GM12873 (cell line): ENCODE data around the gene YES1.

Experiments used
- TF ChIP-seq, protein P1 (sequence below): IDR thresholded peaks from 2 replicates; pipeline ENCODE4 v1.5.1; 2012; ENCODE audit warnings: low read depth, mild to moderate bottlenecking, moderate library complexity, low read length, control low read depth; ENCODE audit not compliant: insufficient read depth; ENCODE audit errors: missing control alignments

The YES1 gene

DNA sequence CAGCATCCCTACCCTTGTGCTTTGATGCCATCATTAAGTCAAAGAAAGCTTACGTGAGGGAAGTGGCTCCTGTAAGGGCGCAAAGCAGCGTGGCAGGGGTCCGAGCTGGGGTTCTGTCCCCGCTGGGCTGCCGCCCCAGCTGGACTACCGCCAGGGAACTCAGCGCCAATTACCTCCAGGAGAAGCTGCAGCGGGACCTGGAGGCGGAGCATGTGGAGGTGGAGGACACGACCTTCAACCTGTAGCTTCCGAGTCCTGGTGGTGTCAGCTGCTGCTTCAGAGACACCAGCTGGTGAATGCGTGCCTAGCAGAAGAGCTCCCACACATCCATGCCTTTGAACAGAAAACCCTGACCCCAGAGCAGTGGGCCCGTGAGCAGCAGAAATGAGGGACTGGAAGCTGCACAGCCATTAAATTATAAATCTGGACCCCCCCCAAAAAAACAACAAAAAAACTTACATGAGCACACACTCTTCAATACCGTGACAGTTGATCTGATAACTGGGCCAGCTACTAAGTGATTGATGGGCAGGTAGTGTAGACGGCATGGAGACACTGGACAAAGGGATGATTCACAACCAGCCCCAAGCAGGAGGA, 20.1 kb upstream of the YES1 start:
- TF ChIP-seq, protein P1, sequence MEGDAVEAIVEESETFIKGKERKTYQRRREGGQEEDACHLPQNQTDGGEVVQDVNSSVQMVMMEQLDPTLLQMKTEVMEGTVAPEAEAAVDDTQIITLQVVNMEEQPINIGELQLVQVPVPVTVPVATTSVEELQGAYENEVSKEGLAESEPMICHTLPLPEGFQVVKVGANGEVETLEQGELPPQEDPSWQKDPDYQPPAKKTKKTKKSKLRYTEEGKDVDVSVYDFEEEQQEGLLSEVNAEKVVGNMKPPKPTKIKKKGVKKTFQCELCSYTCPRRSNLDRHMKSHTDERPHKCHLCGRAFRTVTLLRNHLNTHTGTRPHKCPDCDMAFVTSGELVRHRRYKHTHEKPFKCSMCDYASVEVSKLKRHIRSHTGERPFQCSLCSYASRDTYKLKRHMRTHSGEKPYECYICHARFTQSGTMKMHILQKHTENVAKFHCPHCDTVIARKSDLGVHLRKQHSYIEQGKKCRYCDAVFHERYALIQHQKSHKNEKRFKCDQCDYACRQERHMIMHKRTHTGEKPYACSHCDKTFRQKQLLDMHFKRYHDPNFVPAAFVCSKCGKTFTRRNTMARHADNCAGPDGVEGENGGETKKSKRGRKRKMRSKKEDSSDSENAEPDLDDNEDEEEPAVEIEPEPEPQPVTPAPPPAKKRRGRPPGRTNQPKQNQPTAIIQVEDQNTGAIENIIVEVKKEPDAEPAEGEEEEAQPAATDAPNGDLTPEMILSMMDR, result no peak

DNA sequence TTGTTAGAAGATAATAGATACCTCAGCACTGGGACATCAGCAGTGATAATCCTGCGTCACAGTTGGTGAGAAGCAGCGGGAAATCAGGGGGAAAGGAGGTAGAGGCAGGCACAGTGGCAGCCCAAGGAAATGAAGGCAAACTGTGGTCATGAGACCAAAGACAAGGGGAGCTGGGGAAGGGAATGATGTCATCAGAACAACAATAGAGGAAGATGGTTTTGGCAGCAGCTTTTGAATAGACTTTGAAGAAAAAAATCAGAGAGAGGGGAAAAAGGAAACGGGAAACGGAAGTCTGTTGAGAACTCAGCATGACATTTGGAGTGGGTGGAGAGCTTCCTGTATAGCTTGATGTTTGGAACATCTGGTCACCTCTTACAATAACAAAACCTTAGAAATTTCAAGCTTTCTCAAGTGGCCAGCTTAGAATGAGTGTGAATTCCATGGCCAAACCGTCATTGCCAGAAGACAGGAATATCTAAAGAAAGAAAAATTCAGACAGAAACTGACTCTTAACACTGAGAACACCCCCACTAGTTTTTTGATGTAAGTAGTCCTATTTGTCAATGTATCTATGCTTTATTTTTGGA, 18.4 kb upstream of the YES1 start:
- TF ChIP-seq, protein P1, result no peak

DNA sequence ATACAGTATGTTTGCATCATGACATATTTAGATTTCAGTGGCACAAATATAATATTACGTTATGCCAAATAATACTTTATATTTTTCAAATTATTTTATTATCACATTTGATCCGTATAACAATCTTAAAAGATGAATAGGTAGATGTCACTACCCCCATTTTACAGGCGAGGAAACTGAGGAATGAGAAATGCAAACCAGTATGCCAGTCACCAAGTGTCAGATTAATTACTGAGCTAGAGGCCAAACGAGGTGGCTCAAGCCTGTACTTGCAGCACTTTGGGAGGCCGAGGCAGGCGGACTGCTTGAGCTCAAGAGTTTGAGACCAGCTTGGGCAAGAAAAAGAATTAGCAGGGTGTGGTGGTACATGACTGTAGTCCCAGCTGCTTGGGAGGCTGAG, 17.4 kb upstream of the YES1 start:
- TF ChIP-seq, protein P1, result no peak

DNA sequence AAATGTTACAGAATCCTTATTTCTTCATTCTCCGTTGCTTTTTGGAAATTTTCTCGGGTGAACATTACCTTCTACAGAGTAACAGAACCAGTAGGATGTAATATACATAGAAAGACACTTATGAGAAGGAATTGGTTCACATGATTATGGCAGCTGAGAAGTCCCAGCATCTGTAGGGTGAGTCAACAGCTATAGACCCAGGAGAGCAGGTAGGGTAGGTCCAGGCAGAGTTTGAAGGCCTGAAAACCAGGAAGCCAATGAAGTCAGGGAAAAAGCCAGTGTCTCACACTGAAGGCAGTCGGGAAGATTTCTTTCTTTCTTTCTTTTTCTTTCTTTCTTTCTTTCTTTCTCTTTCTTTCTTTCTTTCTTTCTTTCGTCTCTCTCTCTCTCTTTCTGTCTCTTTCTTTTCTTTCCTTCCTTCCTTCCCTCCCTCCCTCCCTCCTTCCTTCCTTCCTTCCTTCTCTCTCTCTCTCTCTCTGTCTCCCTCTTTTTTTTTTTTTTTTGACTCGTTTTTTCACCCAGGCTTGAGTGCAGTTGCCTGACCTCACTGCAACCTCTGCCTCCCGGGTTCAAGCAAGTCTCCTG, 15.1 kb upstream of the YES1 start:
- TF ChIP-seq, protein P1, result no peak

DNA sequence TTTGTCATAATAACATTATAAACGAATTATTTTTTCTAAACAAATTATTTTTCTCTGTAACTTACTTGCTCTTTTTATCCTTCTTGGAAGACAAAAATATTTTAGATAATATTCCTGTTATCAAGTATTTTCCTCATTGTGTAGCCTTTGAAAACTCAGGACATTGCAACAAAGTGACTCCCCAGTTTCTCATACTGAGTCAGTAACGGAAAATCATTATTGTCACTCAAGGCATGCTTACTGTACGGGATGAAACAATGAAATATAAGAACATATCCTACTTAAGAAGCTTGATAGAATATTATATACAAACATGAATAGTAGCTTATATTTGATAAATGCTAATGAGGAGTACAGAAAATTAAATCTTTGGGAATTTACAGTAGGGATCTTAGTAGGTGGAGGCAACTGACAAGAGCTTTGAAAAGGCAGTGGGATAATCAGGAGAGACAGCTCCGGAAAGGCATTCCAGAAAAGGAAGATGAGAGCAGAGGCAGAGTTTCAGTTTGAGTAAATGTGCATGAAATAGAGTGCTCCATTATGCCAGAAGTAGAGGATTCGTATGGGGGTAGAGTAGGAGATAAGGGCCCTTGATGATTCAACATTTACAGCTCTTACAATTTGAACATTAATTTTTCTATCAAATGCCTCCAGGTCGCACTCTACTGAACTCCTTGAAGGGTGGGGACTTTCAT, 14.0 kb upstream of the YES1 start:
- TF ChIP-seq, protein P1, result no peak

DNA sequence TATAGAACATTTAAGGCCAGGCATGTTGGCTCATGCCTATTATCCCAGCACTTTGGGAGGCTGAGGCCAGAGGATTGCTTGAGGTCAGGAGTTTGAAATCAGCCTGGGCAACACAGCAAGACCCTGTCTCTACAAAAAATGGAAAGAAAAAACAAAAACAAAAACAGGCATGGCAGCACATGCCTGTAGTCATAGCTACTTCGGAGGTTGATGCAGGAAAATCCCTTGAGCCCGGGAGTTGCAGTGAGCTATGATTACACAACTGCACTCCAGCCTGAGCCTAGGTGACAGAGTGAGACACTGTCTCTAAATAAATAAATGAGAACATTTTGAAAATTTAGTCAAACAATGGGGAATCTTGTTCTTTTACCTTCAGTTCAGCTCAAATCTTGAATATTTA, 12.1 kb upstream of the YES1 start:
- TF ChIP-seq, protein P1, result no peak

DNA sequence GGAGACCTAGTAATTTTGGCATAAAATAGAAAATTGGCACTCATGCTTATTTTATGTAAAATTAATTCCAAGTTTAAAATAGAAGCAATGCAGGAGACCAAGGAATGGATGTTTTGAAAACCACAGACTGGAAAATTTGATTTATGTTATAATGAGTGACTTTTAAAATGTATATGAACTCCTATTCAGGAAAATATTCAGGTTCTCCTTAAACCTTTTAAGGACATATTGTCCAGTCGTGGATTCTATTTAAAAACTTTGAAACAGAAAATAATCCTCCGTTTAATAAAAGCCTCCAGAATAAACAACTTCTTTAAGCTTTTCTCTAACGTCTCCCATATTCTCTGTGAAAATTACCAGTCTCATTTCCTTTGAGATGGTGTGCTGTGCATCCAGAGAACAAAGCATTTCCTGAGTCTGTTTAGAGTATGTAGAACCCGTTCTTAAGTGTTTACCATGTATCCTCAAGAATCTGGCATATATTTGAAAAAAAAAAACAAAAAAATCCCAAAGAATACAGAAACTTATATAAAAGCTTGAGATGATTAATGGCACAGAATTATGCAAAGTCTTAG, 8.6 kb upstream of the YES1 start:
- TF ChIP-seq, protein P1, result no peak
